ENCODE data around the gene POU4F1. TPM values are rescaled to one million over a fixed set of nuclear protein-coding genes. Genes with fewer than 3 reads are reported as not detected.
A peak's percentile ranks its signal among the peaks of the same experiment; 100 is the strongest.

POU4F1 gene
- polyA plus RNA-seq, 3 donors, result not detected

GRCh38 chr13:78610381-78610883 lies 7.1 kb upstream of the POU4F1 start:
- intact Hi-C loops (cut with micrococcal nuclease), result no loop called here

More at GRCh38 chr13:78610381-78610883, 7.1 kb upstream of the POU4F1 start:
- Histone ChIP-seq H3K9ac (ENCODE audit: insufficient read depth, low read length, poor library complexity, severe bottlenecking) (no peak overlapping the region), H3K9me3 (replicated peaks in 1 of 2; ENCODE audit: control insufficient read depth in 1 of 2, insufficient read depth in 1 of 2, low read length in 2 of 2) (peaks cover 0 to 53% of the 10 kb centered on the region in 2 donors), H2AFZ (ENCODE audit: insufficient read depth, low read depth, low read length, poor library complexity, severe bottlenecking) (no peak overlapping the region), H3K27me3 (ENCODE audit: control insufficient read depth in 2 of 2, insufficient read depth in 2 of 2, low read length in 2 of 2) (peaks cover 60 to 77% of the 10 kb centered on the region in 2 donors), H3K79me2 (ENCODE audit: insufficient read depth, low read length) (no peaks in the 10 kb centered on the region), H3K36me3 (replicated peaks in 1 of 2; ENCODE audit: control insufficient read depth in 1 of 2, insufficient read depth in 2 of 2, low read length in 2 of 2) (peaks cover 4 to 14% of the 10 kb centered on the region in 2 donors), H3K4me1 (ENCODE audit: control insufficient read depth in 1 of 2, insufficient read depth in 2 of 2, low read length in 2 of 2) (peaks cover 27 to 29% of the 10 kb centered on the region in 2 donors), H3K4me3 (replicated peaks in 1 of 3; ENCODE audit: low read depth in 2 of 3, low read length in 3 of 3) (no peak overlapping the region), H4K20me1 (ENCODE audit: insufficient read depth, low read length) (no peaks in the 10 kb centered on the region), H3K27ac (ENCODE audit: low read depth in 1 of 2, low read length in 2 of 2) (no peak overlapping the region), H3K4me2 (replicated peaks; ENCODE audit: extremely low read depth, low read length, poor library complexity, severe bottlenecking) (no peak overlapping the region)
- peaks cover 37% of the 10 kb centered on the region for H3K4me1 Mint-ChIP-seq
- WGBS (ENCODE audit: insufficient coverage), result 86% methylated on average over 2 of the region's 4 CpGs
- peak overlapping the region in 1 of 2 donors; percentile 27 for H3K4me3 Mint-ChIP-seq
- peaks cover 13 to 15% of the 10 kb centered on the region in 2 donors for H3K36me3 Mint-ChIP-seq
- DNase-seq, result no peak
- no peak for TF ChIP-seq CTCF (IDR thresholded peaks at IDR 0.05)
- peaks cover 73 to 77% (median 74%) of the 10 kb centered on the region in 3 donors for H3K27me3 Mint-ChIP-seq (ENCODE audit: low read depth in 3 of 3)
- H3K9me3 Mint-ChIP-seq, result peaks cover 0 to 23% (median 14%) of the 10 kb centered on the region in 7 donors
- H3K27ac Mint-ChIP-seq, result no peak overlapping the region

Measured in CD14-positive monocyte (primary cell).